Ectodermal cell (in vitro differentiated cells): ENCODE results near the gene BNIP3.

Experiments
- H3K27ac ChIP-seq: 2 replicates; pipeline ENCODE4 v1.7.0; 2013; ENCODE audit warnings: mild to moderate bottlenecking, low read depth, low read length; ENCODE audit not compliant: insufficient read depth, poor library complexity, severe bottlenecking
- H3K27me3 ChIP-seq: 2 replicates; pipeline ENCODE4 v1.7.0; 2013; ENCODE audit warnings: mild to moderate bottlenecking, low read length; ENCODE audit not compliant: insufficient read depth, control insufficient read depth, poor library complexity, severe bottlenecking
- H3K36me3 ChIP-seq: one replicate; pipeline ENCODE4 v1.7.0; 2013; ENCODE audit warnings: low read length; ENCODE audit not compliant: control insufficient read depth, insufficient read depth
- H3K4me1 ChIP-seq: one replicate; pipeline ENCODE4 v1.7.0; 2013; ENCODE audit warnings: low read length; ENCODE audit not compliant: control insufficient read depth, insufficient read depth
- H3K4me3 ChIP-seq: 2 replicates; pipeline ENCODE4 v1.7.0; 2013; ENCODE audit warnings: low read depth, low read length, control low read depth; ENCODE audit not compliant: insufficient read depth
- H3K9me3 ChIP-seq: 2 replicates; pipeline ENCODE4 v1.7.0; 2013; ENCODE audit warnings: mild to moderate bottlenecking, low read length, moderate library complexity; ENCODE audit not compliant: control insufficient read depth
- WGBS, 2 experiments: methylation state at CpG; one replicate each; pipeline ENCODE4 v1.1.7; 2013; ENCODE audit warnings: missing lambda C conversion rate in 2 of 2; 5-methylcytosine and 5-hydroxymethylcytosine counted together

Gene BNIP3

GRCh38 chr10:132003282-132003924, 21.7 kb upstream of the BNIP3 start:
- 91 to 92% methylated on average over 12 of the region's 12 CpGs for WGBS, 2 experiments
- Histone ChIP-seq H3K27ac (no peak overlapping the region), H3K27me3 (no peaks in the 10 kb centered on the region), H3K4me1 (peaks cover 10% of the 10 kb centered on the region), H3K4me3 (no peak overlapping the region), H3K36me3 (no peaks in the 10 kb centered on the region), H3K9me3 (no peaks in the 10 kb centered on the region)

GRCh38 chr10:132002004-132002403, 20.3 kb upstream of the BNIP3 start:
- no peaks in the 10 kb centered on the region for H3K27me3 ChIP-seq
- 90 to 97% methylated on average over 4 of the region's 4 CpGs for WGBS, 2 experiments
- H3K9me3 ChIP-seq = no peaks in the 10 kb centered on the region
- H3K4me1 ChIP-seq = peaks cover 23% of the 10 kb centered on the region
- no peak overlapping the region for H3K4me3 ChIP-seq
- no peaks in the 10 kb centered on the region for H3K36me3 ChIP-seq
- no peak overlapping the region for H3K27ac ChIP-seq

- no peaks in the 10 kb centered on the region for H3K9me3 ChIP-seq
- 66 to 71% methylated on average over 15 of the region's 15 CpGs for WGBS, 2 experiments
- no peak overlapping the region for H3K27ac ChIP-seq
- H3K36me3 ChIP-seq = no peaks in the 10 kb centered on the region
- peaks cover 23% of the 10 kb centered on the region for H3K4me1 ChIP-seq
- no peaks in the 10 kb centered on the region for H3K27me3 ChIP-seq
- H3K4me3 ChIP-seq = no peak overlapping the region
These were observed 19.7 kb upstream of the BNIP3 start for GRCh38 chr10:132001238-132001972.

GRCh38 chr10:131998845-131999681, 17.3 kb upstream of the BNIP3 start:
- Histone ChIP-seq H3K4me3 (no peak overlapping the region), H3K36me3 (no peaks in the 10 kb centered on the region), H3K9me3 (no peaks in the 10 kb centered on the region), H3K27ac (no peak overlapping the region), H3K27me3 (no peaks in the 10 kb centered on the region), H3K4me1 (peaks cover 23% of the 10 kb centered on the region)
- WGBS, 2 experiments = 84% methylated on average over 18 of the region's 18 CpGs

GRCh38 chr10:131998050-131998844, 16.5 kb upstream of the BNIP3 start:
- H3K9me3 ChIP-seq = no peaks in the 10 kb centered on the region
- no peaks in the 10 kb centered on the region for H3K27me3 ChIP-seq
- no peaks in the 10 kb centered on the region for H3K36me3 ChIP-seq
- 65 to 70% methylated on average over 15 of the region's 15 CpGs for WGBS, 2 experiments
- H3K27ac ChIP-seq = no peak overlapping the region
- H3K4me3 ChIP-seq = no peak overlapping the region
- H3K4me1 ChIP-seq = peaks cover 23% of the 10 kb centered on the region

- peaks cover 23% of the 10 kb centered on the region for H3K4me1 ChIP-seq
- no peaks in the 10 kb centered on the region for H3K36me3 ChIP-seq
- H3K4me3 ChIP-seq = no peak overlapping the region
- H3K27ac ChIP-seq = no peak overlapping the region
- 54 to 55% methylated on average over 13 of the region's 13 CpGs for WGBS, 2 experiments
- no peaks in the 10 kb centered on the region for H3K9me3 ChIP-seq
- H3K27me3 ChIP-seq = no peaks in the 10 kb centered on the region
These were observed 15.8 kb upstream of the BNIP3 start for GRCh38 chr10:131997366-131998049.

- Histone ChIP-seq H3K36me3 (no peaks in the 10 kb centered on the region), H3K4me1 (peaks cover 23% of the 10 kb centered on the region), H3K9me3 (no peaks in the 10 kb centered on the region), H3K27me3 (no peaks in the 10 kb centered on the region), H3K27ac (no peak overlapping the region), H3K4me3 (no peak overlapping the region)
- WGBS, 2 experiments = 89 to 90% methylated on average over 16 of the region's 16 CpGs
These were observed 15.0 kb upstream of the BNIP3 start for GRCh38 chr10:131996466-131997365.

- Histone ChIP-seq H3K27ac (no peak overlapping the region), H3K4me1 (peaks cover 23% of the 10 kb centered on the region), H3K4me3 (no peak overlapping the region), H3K36me3 (no peaks in the 10 kb centered on the region), H3K9me3 (no peaks in the 10 kb centered on the region), H3K27me3 (no peaks in the 10 kb centered on the region)
- 91 to 93% methylated on average over 3 of the region's 3 CpGs for WGBS, 2 experiments
These were observed 12.7 kb upstream of the BNIP3 start for GRCh38 chr10:131994435-131994834.

- Histone ChIP-seq H3K4me3 (no peak overlapping the region), H3K27ac (no peak overlapping the region), H3K4me1 (peaks cover 12% of the 10 kb centered on the region), H3K27me3 (no peaks in the 10 kb centered on the region), H3K9me3 (peaks cover 1% of the 10 kb centered on the region), H3K36me3 (no peaks in the 10 kb centered on the region)
- WGBS, 2 experiments = 91 to 96% methylated on average over 14 of the region's 14 CpGs
These were observed 11.6 kb upstream of the BNIP3 start for GRCh38 chr10:131993275-131993674.
